GM21381 (cell line): ENCODE data around the gene CCDC142.
"Not testable (repeated sequence)": the region's sequence is repeated elsewhere in the genome, so short reads cannot be mapped to it uniquely, and the experiment has no call there.

ENCODE experiments used
- ATAC-seq: cut with Tn5 transposase; IDR thresholded peaks from one replicate; pipeline ENCODE4 v1.9.1; 2021; ENCODE audit warnings: mild to moderate bottlenecking, moderate library complexity; ENCODE audit not compliant: unreplicated experiment

The CCDC142 gene

GRCh38 chr2:74442483-74443297 lies 40.1 kb downstream of the CCDC142 start:
- ATAC-seq = not testable (repeated sequence)

- ATAC-seq = no peak
Observed at GRCh38 chr2:74441690-74442482, 40.9 kb downstream of the CCDC142 start, which contains the start of gene RTKN. Gene RTKN, minus strand, starts transcription at chr2:74441937. Its CDS starts 121 bp downstream, at chr2:74441816.

GRCh38 chr2:74441170-74441689 lies 41.6 kb downstream of the CCDC142 start:
- no peak for ATAC-seq

- ATAC-seq = peak; percentile 85
Observed at GRCh38 chr2:74440378-74441169, 42.2 kb downstream of the CCDC142 start.

GRCh38 chr2:74439803-74440377 lies 42.9 kb downstream of the CCDC142 start:
- no peak for ATAC-seq

GRCh38 chr2:74439373-74439772 lies 43.4 kb downstream of the CCDC142 start:
- no peak for ATAC-seq

GRCh38 chr2:74438248-74438647 lies 44.5 kb downstream of the CCDC142 start:
- no peak for ATAC-seq

GRCh38 chr2:74436848-74437695 lies 45.7 kb downstream of the CCDC142 start:
- ATAC-seq = no peak

- no peak for ATAC-seq
Observed at GRCh38 chr2:74436111-74436805, 46.5 kb downstream of the CCDC142 start.

- no peak for ATAC-seq
Observed at GRCh38 chr2:74430502-74430901, 52.3 kb downstream of the CCDC142 start.

GRCh38 chr2:74429487-74430451 lies 53.0 kb downstream of the CCDC142 start:
- ATAC-seq = no peak

GRCh38 chr2:74428675-74429074 lies 54.1 kb downstream of the CCDC142 start:
- no peak for ATAC-seq

- ATAC-seq = no peak
Observed at GRCh38 chr2:74427551-74427950, 55.2 kb downstream of the CCDC142 start.

- no peak for ATAC-seq
Observed at GRCh38 chr2:74426181-74426758, 56.5 kb downstream of the CCDC142 start.

GRCh38 chr2:74425523-74425922 lies 57.3 kb downstream of the CCDC142 start:
- ATAC-seq = no peak

GRCh38 chr2:74424995-74425406 lies 57.8 kb downstream of the CCDC142 start:
- no peak for ATAC-seq
